Suppressor macrophage (primary cell): Measurements from ENCODE around the gene KRT32.
"Not testable (repeated sequence)": the region's sequence is repeated elsewhere in the genome, so short reads cannot be mapped to it uniquely, and the experiment has no call there.

ENCODE experiments used
- DNase-seq, 4 experiments: peaks; one replicate each; pipeline ENCODE4 v3.0.0-alpha.2; 2020 to 2022

KRT32 gene

GRCh38 chr17:41463746-41464145, 3.4 kb downstream of the KRT32 start:
- no peak for DNase-seq

- no peak for DNase-seq
These were observed 4.5 kb downstream of the KRT32 start for GRCh38 chr17:41462705-41463104.

- no peak for DNase-seq
These were observed 9.5 kb downstream of the KRT32 start for GRCh38 chr17:41457676-41458075.

- DNase-seq = no peak
These were observed 11.0 kb downstream of the KRT32 start for GRCh38 chr17:41456204-41456603.

- no peak for DNase-seq
These were observed 11.9 kb downstream of the KRT32 start for GRCh38 chr17:41455236-41455635.

- no peak for DNase-seq
These were observed 14.1 kb downstream of the KRT32 start for GRCh38 chr17:41453066-41453465.

- DNase-seq = peak in 3 of 4 experiments; percentile 10 to 51 (median 30)
These were observed 14.9 kb downstream of the KRT32 start for GRCh38 chr17:41452281-41452680.

- DNase-seq = no peak
These were observed 15.9 kb downstream of the KRT32 start for GRCh38 chr17:41451154-41451728.

GRCh38 chr17:41449008-41449407, 18.2 kb downstream of the KRT32 start:
- DNase-seq = no peak

- DNase-seq = no peak
These were observed 18.7 kb downstream of the KRT32 start for GRCh38 chr17:41448506-41448905.

- no peak for DNase-seq
These were observed 20.4 kb downstream of the KRT32 start for GRCh38 chr17:41446806-41447205.

- DNase-seq = no peak
These were observed 22.5 kb downstream of the KRT32 start for GRCh38 chr17:41444640-41445039.

GRCh38 chr17:41444186-41444585, 23.0 kb downstream of the KRT32 start:
- DNase-seq = no peak

GRCh38 chr17:41442739-41443138, 24.4 kb downstream of the KRT32 start:
- DNase-seq = no peak

GRCh38 chr17:41440531-41441033, 26.6 kb downstream of the KRT32 start, which contains the start of gene KRT38:
Gene KRT38, minus strand, starts transcription at chr17:41440983. Its CDS starts 62 bp downstream, at chr17:41440921.
- DNase-seq = no peak

- DNase-seq = peak in 1 of 4 experiments; percentile 58
These were observed 27.8 kb downstream of the KRT32 start for GRCh38 chr17:41439375-41439774.

GRCh38 chr17:41437769-41438168, 29.4 kb downstream of the KRT32 start:
- DNase-seq = no peak

GRCh38 chr17:41437254-41437653, 29.9 kb downstream of the KRT32 start:
- DNase-seq = no peak

GRCh38 chr17:41434415-41434814, 32.8 kb downstream of the KRT32 start:
- no peak for DNase-seq

- no peak for DNase-seq
These were observed 33.2 kb downstream of the KRT32 start for GRCh38 chr17:41434005-41434404.

- peak in 1 of 4 experiments; percentile 16 for DNase-seq
These were observed 33.6 kb downstream of the KRT32 start for GRCh38 chr17:41433586-41433985.

- DNase-seq = not testable (repeated sequence)
These were observed 36.8 kb downstream of the KRT32 start for GRCh38 chr17:41430376-41430775.

- no peak for DNase-seq
These were observed 37.5 kb downstream of the KRT32 start for GRCh38 chr17:41429667-41430066.

GRCh38 chr17:41428591-41429291, 38.4 kb downstream of the KRT32 start:
- DNase-seq = no peak
